Epidermal melanocyte (primary cell): Measurements from ENCODE around the gene PNKD.

ENCODE experiments used
- DNase-seq: peaks from one replicate; pipeline ENCODE4 v3.0.0; 2011; ENCODE audit warnings: low spot score; ENCODE audit not compliant: insufficient read length

PNKD gene

DNA sequence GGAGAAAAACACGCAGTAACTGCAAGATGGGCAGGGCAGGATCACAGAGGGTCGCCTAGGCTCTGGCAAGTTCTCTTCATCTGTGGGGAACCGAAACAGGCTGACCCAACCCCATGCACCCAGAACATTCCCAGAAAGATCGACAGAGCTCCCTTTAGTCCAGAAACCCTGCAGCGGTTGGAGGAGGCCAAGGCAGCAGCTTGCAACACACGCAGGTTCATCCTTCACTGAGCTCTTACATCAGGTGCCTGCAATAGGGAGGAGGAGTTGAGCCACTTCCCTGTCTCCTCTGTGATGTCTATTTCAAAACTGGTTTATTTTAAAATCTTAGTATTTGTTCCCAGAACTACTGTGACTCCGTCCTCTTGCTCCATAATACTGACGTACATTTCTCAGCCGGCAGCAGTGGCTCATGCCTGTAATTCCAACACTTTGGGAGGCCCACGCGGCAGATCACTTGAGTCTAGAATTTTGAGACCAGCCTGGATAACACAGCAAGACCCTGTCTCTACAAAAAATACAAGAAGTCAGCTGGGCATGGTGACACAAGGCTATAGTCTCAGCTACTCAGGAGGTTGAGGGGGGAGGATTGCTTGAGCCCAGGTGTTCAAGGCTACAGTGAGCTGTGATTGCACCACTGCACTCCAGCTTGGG lies 100.2 kb downstream of the PNKD start:
- DNase-seq, result no peak

DNA sequence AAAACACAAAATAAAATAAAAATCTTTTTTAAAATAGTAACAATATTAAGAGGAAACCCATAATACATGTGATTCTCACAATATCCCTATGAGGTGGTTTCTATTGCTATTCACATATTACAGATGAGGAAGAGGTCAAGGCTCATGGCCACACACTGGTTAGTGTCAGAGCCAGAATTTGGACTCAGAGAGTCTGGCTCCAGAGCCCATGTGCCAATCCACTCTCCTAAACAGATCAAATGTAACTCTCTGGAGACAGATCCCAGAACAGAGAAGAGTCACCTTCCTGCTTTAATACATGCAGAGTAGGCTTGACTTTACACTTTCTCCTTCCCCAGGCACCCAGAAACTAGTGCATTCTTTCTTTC lies 101.6 kb downstream of the PNKD start:
- DNase-seq, result no peak

DNA sequence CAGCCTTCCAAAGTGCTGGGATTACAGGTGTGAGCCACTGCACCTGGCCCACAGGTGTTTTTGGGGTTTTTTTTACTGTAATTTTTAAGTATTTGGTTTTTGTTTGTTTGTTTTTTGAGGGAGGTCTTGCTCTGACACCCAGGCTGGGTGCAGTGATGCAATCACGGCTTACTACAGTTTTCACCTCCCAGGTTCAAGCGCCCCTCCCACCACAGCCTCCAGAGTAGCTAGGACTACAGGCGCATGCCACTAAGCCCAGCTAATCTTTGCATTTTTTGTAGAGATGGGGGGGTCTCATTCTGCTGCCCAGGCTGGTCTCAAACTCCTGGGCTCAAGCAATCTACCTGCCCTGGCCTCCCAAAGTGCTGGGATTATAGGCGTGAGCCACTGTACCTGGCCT lies 104.5 kb downstream of the PNKD start:
- no peak for DNase-seq

DNA sequence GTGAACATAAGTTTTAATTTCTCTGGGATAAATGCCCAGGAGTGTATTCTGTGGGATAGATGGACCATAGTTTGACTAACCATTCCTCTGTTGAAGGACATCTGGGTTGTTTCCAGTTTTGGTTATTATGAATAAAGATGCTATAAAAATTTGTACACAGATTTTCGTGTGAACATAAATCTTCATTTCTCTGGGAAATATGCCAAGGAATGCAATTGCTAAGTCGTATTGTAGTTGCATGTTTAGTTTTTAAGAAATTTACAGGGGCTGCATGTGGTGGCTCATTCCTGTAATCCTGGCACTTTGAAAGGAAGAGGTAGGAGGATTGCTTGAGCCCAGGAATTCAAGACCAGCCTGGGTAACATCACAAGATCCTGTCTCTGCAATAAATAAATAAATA lies 104.9 kb downstream of the PNKD start:
- no peak for DNase-seq

DNA sequence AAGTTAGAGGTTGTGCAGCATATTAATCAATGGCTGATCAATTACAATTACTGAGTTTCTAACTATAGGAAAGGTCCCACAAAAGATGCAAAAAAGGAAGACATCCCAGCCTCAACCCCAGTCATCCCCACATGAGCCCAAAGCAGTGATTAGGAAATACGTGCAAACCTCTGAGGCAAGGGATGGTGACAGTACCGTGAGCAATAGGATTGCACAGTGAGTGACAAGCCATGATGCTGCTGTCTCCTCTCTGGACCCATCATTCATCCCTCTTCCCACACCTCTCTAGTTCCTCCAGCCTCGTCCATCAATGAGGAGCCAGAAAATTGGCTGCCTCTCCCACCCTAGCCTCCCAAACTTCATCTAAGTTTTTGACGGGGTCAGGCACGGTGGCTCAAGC lies 107.7 kb downstream of the PNKD start:
- no peak for DNase-seq

DNA sequence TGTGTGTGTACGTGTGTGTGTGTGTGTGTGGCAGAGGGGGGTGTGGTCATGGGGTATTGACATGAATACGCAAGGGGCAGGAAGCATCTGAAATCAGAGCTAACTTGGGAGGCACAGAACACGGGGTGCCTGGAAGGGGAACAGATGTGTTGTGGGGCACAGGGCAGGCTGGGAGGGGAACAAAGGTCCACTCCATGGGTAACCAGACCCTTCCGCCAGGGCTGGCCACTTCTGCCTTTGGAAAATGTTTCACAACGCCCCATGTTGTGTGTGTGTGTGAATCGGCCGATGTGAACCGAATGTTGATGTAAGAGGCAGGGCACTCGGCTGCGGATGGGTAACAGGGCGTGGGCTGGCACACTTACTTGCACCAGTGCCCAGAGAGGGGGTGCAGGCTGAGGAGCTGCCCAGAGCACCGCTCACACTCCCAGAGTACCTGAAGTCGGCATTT lies 111.6 kb downstream of the PNKD start, which contains the start of gene SLC11A1:
TSS of gene SLC11A1 (plus strand) at position 358 of the 451 bp plus-strand sequence. CDS start 96 bp downstream, outside the sequence.
- no peak for DNase-seq

DNA sequence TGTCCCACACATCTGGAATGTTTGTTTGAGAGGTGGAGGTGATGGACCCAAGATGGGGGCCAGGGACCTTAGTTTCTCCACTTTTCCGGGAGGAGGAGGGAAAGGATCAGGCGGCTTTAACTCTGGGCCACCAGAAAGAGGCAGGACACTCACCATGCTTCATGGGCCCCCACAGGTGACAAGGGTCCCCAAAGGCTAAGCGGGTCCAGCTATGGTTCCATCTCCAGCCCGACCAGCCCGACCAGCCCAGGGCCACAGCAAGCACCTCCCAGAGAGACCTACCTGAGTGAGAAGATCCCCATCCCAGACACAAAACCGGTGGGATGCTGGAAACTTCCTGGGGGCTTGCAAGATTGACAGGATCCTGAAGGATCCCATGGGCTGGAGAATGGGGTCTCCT lies 112.5 kb downstream of the PNKD start:
- no peak for DNase-seq

DNA sequence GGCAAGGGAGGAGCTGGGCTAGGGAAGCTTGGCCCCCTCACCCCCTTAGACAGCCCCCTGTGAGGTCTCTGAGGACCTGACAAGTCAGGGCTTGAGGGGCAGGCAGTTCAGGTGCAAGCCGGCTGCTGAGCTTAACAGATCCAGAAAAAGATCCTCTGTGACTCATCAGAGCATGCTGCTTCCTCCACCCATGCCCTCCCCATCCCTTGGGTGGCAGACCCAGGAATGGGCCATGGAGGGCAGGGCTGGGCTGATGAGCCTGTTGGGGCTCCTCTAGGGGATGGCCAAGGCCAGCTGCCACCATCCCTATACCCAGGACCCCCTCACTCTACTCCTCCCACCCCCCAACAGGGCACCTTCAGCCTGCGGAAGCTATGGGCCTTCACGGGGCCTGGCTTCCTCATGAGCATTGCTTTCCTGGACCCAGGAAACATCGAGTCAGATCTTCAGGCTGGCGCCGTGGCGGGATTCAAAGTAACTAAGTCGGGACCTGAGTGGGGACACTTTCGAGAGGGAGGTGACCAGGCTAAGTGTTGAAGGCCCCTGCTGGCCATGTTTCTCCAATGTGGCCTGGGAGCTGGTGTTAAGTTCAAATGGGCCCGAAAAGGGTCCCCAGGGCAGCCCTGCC lies 113.7 kb downstream of the PNKD start:
- DNase-seq, result no peak

DNA sequence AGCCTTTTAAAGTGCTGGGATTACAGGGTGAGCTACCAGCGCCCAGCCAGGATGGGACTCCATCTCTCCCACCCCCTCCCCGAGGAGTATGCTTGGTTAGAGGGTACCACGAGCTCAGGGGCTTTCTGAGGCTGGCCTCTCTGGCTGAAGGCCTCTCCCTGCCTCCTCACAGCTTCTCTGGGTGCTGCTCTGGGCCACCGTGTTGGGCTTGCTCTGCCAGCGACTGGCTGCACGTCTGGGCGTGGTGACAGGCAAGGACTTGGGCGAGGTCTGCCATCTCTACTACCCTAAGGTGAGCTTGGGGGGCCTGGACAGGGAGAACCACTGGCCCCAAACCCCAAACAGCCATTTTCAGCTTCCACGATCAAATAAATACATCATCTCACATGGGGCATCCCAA lies 114.7 kb downstream of the PNKD start:
- DNase-seq, result no peak

DNA sequence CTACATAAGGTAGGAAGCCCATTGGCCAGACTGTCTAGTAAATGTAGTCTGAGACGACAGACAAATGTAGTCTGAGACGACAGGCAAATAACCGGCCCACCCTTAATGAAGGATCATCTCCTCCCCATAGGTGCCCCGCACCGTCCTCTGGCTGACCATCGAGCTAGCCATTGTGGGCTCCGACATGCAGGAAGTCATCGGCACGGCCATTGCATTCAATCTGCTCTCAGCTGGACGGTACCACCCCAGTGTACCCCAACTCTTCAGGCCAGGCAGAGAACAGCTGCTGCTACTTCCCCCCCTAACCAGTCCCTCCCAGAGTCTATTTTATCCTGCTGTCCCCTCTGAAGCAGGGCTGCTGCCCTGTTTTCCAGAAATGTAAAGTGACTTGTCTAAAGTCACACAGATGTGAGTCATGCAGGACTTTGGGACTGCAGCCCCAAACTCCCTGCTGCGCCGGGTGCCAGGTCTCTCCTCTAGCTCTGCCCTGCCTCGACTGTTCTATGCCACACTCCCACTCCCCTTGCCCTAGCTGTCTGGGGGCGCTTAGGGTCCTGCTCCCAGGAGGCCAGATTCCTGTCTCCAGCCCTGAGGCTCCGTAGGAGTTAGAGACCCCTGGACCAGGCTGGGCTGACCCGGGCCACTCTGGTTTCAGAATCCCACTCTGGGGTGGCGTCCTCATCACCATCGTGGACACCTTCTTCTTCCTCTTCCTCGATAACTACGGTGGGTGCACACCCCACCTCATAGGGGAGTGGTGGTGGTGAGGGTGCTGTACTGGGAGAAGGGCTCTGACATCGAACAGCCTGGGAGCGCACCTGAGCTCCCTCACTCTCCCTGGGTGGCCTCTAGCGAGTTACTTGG lies 116.4 kb downstream of the PNKD start:
- no peak for DNase-seq

DNA sequence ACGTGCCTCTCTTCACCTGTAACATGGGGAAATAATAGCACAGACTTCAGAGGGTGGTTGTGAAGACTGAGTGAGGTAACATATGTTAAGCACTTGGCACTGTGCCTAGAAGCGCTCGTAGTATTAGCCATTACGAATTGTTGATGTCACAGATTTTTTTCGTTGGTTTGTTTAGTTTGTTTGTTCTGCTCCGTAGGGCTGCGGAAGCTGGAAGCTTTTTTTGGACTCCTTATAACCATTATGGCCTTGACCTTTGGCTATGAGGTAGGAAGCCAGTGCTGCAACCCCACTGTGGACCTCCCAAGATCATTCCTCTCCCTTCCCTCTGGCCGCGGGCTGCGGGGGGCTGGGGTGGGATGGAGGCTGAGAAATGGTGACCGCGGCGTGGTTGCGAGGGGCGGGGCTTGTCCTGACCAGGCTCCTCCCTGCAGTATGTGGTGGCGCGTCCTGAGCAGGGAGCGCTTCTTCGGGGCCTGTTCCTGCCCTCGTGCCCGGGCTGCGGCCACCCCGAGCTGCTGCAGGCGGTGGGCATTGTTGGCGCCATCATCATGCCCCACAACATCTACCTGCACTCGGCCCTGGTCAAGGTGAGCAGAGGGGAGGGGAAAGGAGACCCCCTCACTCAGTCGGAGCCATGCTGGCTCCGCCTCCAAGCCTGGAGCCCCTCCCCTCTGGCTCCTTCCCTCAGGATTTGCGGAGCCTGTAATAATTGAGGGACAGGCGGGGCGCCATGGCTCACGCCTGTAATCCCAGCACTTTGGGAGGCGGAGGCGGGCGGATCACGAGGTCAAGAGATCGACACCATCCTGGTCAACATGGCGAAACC lies 117.3 kb downstream of the PNKD start:
- no peak for DNase-seq

DNA sequence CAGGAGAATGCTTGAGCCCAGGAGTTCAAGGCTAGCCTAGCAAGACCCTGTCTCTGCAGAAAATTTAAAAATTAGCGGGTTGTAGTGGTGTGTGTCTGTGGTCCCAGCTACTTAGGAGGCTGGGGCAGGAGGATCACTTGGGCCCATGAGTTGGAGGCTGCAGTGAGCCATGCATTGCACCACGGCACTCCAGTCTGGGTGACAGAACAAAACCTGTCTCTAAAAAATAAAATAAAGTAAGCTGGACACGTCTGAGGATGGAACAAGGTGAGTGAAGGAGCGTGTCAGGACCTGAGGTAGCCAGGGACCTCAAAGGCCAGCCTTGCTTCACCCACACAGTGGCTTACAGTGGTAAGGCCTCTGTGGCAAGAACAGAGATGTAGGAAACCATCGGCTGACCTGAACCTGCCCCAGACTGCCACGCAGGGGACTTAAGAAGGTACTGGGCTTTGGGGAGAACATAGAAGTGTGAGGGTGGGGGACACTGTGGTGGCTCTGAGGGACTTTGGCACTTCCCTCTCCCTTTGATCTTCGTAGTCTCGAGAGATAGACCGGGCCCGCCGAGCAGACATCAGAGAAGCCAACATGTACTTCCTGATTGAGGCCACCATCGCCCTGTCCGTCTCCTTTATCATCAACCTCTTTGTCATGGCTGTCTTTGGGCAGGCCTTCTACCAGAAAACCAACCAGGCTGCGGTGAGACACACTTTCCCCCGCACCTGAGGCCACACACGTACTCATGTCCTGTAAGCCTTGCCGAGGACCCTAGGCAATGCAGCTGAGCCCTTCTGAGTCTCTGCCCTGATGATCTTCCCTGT lies 119.2 kb downstream of the PNKD start:
- no peak for DNase-seq

DNA sequence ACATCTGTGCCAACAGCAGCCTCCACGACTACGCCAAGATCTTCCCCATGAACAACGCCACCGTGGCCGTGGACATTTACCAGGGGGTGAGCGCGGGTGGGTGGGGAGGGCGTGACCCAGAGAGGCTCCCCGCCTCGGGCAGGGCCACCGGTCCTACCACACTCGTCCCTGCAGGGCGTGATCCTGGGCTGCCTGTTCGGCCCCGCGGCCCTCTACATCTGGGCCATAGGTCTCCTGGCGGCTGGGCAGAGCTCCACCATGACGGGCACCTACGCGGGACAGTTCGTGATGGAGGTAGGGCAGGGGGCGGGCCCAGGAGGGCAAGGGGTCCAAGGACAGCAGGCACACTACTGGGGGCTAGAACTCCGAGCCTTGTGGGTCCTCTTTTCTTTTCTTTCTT lies 120.9 kb downstream of the PNKD start:
- DNase-seq, result no peak

DNA sequence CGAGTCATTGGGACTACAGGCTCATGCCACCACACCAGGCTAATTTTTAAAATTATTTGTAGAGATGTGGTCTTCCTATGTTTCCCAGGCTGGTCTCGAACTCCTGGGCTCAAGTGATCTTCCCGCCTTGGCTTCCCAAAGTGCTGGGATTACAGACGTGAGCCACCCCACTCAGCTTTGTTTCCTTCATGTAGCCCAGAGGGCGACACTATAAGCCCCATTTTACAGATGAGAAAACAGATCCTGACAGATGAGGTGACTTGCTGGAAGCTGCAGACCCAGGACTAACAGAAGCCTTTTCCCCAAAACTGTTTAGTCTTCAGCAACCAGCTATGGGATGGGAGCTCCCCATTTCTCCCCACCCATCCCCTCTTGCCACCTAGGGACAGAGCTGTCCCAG lies 122.1 kb downstream of the PNKD start:
- DNase-seq, result peak; percentile 7

DNA sequence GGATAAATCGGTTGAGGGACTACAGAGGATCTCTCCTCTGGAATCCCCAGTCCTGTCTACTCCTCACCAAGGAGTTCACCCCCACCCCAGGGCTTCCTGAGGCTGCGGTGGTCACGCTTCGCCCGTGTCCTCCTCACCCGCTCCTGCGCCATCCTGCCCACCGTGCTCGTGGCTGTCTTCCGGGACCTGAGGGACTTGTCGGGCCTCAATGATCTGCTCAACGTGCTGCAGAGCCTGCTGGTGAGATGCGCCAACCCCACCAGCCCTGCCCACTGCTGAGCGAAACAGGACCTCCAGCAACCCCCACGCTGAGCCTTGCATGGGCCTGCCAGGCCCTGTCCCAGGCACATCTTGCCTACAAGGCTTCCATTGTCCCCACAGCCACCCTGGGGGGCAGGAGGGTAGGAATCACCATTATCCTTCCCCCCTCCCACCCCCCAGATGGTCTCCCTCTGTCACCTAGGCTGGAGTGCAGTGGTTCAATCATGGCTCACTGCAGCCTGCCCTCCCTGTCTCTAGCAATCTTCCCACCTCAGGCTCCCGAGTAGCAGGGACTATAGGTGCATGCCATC lies 122.7 kb downstream of the PNKD start:
- no peak for DNase-seq

DNA sequence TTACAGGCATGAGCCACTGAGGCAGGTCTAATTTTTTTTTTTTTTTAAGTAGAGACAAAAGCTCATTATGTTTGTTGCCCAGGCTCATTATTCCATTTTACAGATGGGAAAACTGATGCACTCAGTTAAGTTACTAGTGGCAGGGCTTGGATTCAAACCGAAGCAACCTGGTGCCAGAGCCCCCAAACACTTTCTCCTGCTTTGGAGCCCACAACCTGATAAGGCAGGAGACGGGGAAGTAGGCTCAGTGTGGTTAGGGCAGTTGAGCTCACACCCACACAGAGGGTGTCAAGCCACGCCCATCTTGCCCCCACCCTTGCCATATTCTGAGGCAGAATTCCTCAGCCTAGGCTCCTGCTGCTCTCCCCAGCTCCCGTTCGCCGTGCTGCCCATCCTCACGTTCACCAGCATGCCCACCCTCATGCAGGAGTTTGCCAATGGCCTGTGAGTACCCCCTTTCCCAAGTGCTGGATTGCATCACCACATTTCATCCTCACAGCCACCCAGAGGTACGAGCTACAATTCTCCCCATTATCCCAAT lies 123.5 kb downstream of the PNKD start:
- no peak for DNase-seq

DNA sequence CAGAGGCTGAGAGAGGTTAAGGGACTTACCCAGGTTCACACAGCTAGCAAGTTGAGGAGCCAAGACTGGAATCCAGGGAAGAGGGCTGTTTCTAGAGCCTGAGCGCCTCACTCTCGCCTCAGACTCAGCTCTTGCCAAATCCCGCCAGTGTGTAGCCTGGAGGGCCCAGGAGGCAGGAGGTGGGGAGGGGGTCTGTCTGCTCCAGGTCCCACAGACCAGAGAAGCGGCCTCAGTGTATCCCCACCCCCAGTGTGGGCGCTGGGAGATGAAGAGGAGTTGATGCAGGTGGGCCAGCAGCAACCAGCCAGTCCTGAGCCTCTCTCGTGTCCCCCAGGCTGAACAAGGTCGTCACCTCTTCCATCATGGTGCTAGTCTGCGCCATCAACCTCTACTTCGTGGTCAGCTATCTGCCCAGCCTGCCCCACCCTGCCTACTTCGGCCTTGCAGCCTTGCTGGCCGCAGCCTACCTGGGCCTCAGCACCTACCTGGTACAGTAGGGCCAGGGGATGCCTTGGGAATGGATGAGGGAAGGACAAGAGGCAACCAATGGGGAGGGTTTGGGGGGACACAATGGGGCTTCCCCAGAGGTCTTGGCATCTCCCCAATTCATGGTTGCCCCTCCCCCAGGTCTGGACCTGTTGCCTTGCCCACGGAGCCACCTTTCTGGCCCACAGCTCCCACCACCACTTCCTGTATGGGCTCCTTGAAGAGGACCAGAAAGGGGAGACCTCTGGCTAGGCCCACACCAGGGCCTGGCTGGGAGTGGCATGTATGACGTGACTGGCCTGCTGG lies 124.2 kb downstream of the PNKD start:
- DNase-seq, result no peak

DNA sequence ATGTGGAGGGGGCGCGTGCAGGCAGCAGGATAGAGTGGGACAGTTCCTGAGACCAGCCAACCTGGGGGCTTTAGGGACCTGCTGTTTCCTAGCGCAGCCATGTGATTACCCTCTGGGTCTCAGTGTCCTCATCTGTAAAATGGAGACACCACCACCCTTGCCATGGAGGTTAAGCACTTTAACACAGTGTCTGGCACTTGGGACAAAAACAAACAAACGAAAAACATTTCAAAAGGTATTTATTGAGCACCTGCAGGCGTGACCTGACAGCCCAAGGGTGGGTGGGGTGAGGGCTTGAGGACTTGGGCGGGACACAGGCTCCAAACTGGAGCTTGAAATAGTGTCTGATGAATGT lies 124.7 kb downstream of the PNKD start:
- DNase-seq, result no peak

DNA sequence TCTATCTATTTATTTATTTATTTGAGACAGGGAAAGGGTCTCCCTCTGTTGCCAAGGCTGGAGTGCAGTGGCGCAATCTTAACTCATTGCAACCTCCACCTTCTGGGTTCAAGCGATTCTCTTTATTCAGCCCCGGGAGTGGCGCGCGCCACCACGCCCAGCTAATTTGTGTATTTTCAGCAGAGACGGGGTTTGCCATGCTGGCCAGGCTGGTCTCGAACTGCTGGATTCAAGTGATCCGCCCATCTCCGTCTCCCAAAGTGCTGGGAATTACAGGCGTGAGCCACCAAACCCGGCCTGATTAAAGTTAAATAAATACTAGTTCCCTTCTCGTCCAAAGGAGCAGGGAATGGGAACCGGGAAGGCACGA lies 125.1 kb downstream of the PNKD start:
- DNase-seq, result no peak
